Fibroblast of pulmonary artery (primary cell): ENCODE results near the gene DNAJC18.
"Not testable (repeated sequence)": the region's sequence is repeated elsewhere in the genome, so short reads cannot be mapped to it uniquely, and the experiment has no call there.

ENCODE experiments used
- DNase-seq: peaks from one replicate; pipeline ENCODE4 v3.0.0-alpha.2; 2010; ENCODE audit warnings: low read depth
- H3K4me3 ChIP-seq: replicated peaks from 2 replicates; pipeline ENCODE4 v1.5.1; 2011; ENCODE audit warnings: low read depth, mild to moderate bottlenecking, control low read depth, low read length, moderate library complexity
- CTCF ChIP-seq: IDR thresholded peaks from 2 replicates; pipeline ENCODE4 v1.5.1; 2011; ENCODE audit warnings: mild to moderate bottlenecking, control low read depth, low read length, inconsistent platforms; ENCODE audit errors: missing control alignments

The DNAJC18 gene

DNA sequence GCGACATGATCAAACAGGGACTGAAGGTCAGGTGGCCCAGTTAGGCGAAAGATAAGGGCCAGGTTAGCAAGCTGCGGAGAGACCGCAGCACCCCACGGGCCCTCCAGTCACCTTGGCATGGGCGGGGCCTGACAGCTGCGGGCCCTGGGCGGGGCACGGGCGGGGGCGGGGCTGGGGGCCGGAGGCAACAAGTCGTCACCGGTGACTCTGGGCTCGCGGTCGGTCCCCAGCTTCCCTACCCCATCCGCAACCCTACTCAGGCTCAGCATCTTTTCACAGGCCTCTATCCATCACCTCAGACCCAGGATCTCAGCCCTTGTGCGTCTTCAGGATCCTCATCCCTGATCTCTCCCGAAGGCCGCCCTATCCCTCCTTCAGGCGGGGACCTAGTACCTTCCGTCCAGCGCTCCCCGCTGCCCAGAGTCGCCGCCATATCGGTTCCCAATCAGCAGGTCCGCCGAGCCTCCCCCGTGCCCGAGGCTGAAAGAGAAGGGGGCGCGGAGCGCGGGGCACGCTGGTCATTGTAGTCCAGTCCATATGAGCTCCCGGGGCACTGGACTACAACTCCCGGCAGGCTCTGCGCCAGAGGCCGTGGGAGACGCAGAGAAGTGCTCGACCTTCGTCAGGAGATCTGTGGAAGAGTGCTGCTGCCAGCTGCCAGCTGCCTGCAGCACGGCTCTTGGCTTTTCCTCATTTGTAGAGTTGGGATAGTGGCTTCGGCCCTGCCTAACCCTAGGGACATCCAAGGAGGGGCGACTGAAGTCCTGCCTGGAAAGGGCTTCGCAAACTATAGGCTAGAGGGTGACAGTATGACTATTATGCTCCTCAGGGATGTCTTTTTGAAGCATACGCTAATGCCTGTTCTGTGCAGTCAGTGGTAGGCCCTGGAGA is at the start of gene DNAJC18:
DNAJC18 (minus strand) TSS at position 513 of the 891 bp plus-strand sequence; CDS start at position 433, 80 bp downstream.
- H3K4me3 ChIP-seq = peak within 1 kb of the TSS; percentile 95
- DNase-seq = peak; percentile 93
- TF ChIP-seq CTCF = no peak

DNA sequence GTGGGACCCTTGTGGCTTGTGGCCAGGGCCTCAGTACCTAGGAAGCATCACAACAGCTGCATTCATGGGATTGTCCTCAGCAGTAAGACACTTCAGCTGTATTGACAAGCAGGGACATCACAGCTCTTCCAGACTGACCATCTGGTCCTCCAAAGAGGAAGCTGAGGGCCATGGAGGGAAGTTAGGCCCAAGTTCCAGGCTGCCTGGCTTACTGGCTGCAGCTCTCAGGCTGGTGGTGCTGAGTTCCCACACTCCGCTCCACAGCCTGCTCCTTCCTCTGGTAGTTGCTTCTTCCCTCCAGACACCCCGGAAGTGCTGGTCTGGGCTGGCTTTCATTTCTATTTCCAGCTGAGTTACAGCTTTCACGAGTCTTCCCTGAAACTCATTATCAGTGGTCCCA is 48.9 kb upstream of the DNAJC18 start:
- no peak overlapping the region for H3K4me3 ChIP-seq
- DNase-seq = no peak
- TF ChIP-seq CTCF = no peak

DNA sequence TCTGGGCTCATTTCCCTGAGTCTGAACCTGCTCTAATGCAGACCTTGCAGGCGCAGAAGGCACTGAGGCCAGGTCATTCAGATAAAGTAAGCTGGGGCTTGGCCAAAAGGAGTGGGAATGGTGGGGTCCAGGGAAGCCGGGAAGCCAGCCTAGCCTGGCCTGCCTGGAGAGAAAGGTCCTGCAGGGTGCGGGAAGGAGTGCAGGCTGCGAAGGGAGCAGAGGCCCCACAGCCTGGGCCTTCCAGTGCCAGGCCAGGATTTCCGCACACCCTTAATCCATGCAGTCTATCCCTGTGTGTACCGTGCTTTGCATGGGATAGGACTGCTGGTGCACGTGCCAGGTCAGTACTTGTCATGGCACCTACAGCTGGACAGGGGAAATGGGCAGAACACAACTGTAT is 46.9 kb upstream of the DNAJC18 start:
- DNase-seq = no peak
- TF ChIP-seq CTCF = no peak
- no peak overlapping the region for H3K4me3 ChIP-seq

- DNase-seq = not testable (repeated sequence)
- peak overlapping the region; percentile 56 for H3K4me3 ChIP-seq
These were observed 43.5 kb upstream of the DNAJC18 start for GRCh38 chr5:139482890-139483208.

DNA sequence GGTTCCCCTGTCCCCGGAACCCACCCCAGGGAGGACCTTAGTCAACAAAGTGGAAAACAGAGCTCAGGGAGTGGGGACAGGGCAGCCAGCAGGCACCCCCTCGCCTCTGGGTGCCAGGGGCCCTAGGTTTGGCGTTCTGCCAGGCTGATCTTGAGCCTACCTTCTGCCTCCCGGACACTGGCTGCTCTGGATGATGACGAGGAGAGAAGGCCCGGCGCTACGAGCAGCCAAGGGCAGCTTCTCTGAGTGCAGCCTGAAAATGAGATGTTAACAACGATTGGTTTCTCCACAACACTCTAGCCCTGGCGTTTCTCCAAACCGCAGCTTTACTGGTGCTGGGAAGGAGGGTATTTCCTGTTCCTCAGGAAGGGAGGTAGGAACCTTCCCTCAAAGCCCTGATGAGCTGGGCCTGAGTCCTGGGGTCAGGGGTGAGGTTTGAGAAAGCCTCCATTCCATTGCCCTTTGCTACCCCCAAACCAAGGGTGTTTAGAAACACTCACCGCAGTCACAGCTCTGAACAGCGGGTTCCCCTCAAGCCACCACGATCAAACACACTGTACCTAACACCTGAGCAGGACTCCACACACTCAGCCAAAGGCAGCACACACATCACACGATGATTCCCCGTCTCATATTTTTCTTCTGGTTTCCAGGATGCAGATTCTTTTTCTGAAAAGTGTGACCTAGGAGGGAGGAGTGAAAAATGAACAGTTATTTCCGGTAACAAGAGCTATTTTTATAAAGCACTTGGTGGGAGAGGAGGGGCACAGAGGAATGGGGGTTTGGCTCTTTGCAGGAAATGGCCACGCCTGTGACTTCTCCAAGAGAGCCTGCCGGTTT is 42.9 kb upstream of the DNAJC18 start, which contains the start of gene STING1:
STING1 (minus strand) TSS at position 709 of the 840 bp plus-strand sequence. CDS start 1,054 bp downstream, outside the sequence.
- peak within 1 kb of the TSS; percentile 56 for H3K4me3 ChIP-seq
- DNase-seq = peak; percentile 99
- TF ChIP-seq CTCF = no peak

- peak overlapping the region; percentile 56 for H3K4me3 ChIP-seq
- peak; percentile 27 for TF ChIP-seq CTCF
- DNase-seq = peak; percentile 35
These were observed 42.3 kb upstream of the DNAJC18 start for GRCh38 chr5:139481580-139482049.

- peak overlapping the region; percentile 56 for H3K4me3 ChIP-seq
- peak; percentile 61 for DNase-seq
- no peak for TF ChIP-seq CTCF
These were observed 41.8 kb upstream of the DNAJC18 start for GRCh38 chr5:139481122-139481533.

- H3K4me3 ChIP-seq, DNase-seq: not testable (repeated sequence)
These were observed 40.4 kb upstream of the DNAJC18 start for GRCh38 chr5:139479729-139480128.

GRCh38 chr5:139478657-139479423 is 39.5 kb upstream of the DNAJC18 start:
- not testable (repeated sequence) for H3K4me3 ChIP-seq

More at GRCh38 chr5:139478657-139479423, 39.5 kb upstream of the DNAJC18 start:
- DNase-seq = not testable (repeated sequence)
